Measurements from ENCODE around the gene TGM6. TPM values are rescaled to one million over a fixed set of nuclear protein-coding genes. Genes with fewer than 3 reads are reported as not detected.

Gene TGM6
- total RNA-seq, 1 experiment from 2014 or later, result not detected

GRCh38 chr20:2364044-2364443, 16.7 kb upstream of the TGM6 start:
- H2BK12ac ChIP-seq (ENCODE audit: insufficient read length, low read depth, low read length), result no peak overlapping the region
- DNase-seq, result no peak
- no peak overlapping the region for H3T11ph ChIP-seq (ENCODE audit: low read length)
- H3K4ac ChIP-seq (ENCODE audit: low read depth, low read length), result no peak overlapping the region
- Mint-ChIP-seq H3K4me1 (peaks cover 6% of the 10 kb centered on the region in 2 experiments), H3K9me3 (peaks cover 11 to 21% of the 10 kb centered on the region in 2 experiments), H3K36me3 (ENCODE audit: insufficient read depth in 1 of 3, low read depth in 3 of 3) (peaks cover 0 to 15% (median 7%) of the 10 kb centered on the region in 3 experiments; a peak in 5 of 7 replicates), H3K27ac (no peak overlapping the region), H3K4me3 (no peak overlapping the region), H3K27me3 (ENCODE audit: low read depth) (no peaks in the 10 kb centered on the region)
- no peak overlapping the region for H2BK5ac ChIP-seq (ENCODE audit: insufficient read length, low read length)
- H2BK15ac ChIP-seq (ENCODE audit: low read depth, low read length), result no peak overlapping the region
- H3K27ac ChIP-seq (ENCODE audit: insufficient read length, low read depth, low read length), result no peak overlapping the region
- H3K9me3 ChIP-seq (ENCODE audit: control insufficient read depth, low read depth, low read length), result no peaks in the 10 kb centered on the region
- no peak overlapping the region for H3K23ac ChIP-seq (ENCODE audit: insufficient read length, low read depth, low read length)
- no peaks in the 10 kb centered on the region for H3K79me1 ChIP-seq (ENCODE audit: insufficient read depth, low read depth, low read length, poor library complexity, severe bottlenecking)
- no peak overlapping the region for H3K14ac ChIP-seq (ENCODE audit: insufficient read depth, low read length)
- WGBS (ENCODE audit: extremely low coverage, insufficient read length, low lambda C conversion rate), result no CpG with 5 or more reads among the region's 4 CpGs
- no peaks in the 10 kb centered on the region for H3K27me3 ChIP-seq (ENCODE audit: insufficient read depth, low read length)
- H3K56ac ChIP-seq (ENCODE audit: insufficient read length, low read depth, low read length), result no peak overlapping the region
- H3K4me2 ChIP-seq (ENCODE audit: insufficient read depth, insufficient read length, low read length), result no peak overlapping the region
- no peaks in the 10 kb centered on the region for H3K79me2 ChIP-seq (ENCODE audit: insufficient read depth, low read length)
- no peak overlapping the region for H4K8ac ChIP-seq (replicated peaks; ENCODE audit: insufficient read length, low read depth, low read length)
- no peak overlapping the region for H2AK5ac ChIP-seq (ENCODE audit: insufficient read length, low read length)
- H4K5ac ChIP-seq (ENCODE audit: insufficient read length, low read depth, low read length), result no peak overlapping the region
- H3K9ac ChIP-seq (ENCODE audit: extremely low read depth, insufficient read length, low read length), result no peak overlapping the region
- H2AFZ ChIP-seq (ENCODE audit: low read length), result no peak overlapping the region
- no peak overlapping the region for H3K18ac ChIP-seq (ENCODE audit: insufficient read length, low read depth, low read length)
- no peaks in the 10 kb centered on the region for H3K23me2 ChIP-seq (ENCODE audit: insufficient read length, low read depth, low read length, poor library complexity, severe bottlenecking)
- H4K91ac ChIP-seq (ENCODE audit: insufficient read length, low read depth, low read length), result no peak overlapping the region
- H2BK20ac ChIP-seq (ENCODE audit: low read depth, low read length, poor library complexity, severe bottlenecking), result no peak overlapping the region
- H2BK120ac ChIP-seq (ENCODE audit: low read depth, low read length, poor library complexity, severe bottlenecking), result no peak overlapping the region
- H3K4me1 ChIP-seq (ENCODE audit: insufficient read depth, low read length), result no peaks in the 10 kb centered on the region
- H4K20me1 ChIP-seq (ENCODE audit: control insufficient read depth, insufficient read depth, insufficient read length), result no peaks in the 10 kb centered on the region
- no peak for TF ChIP-seq CTCF (conservative IDR thresholded peaks at IDR 0.05)

Measured in H9 (cell line).